ENCODE data around the gene JADE1. TPM values are rescaled to one million over a fixed set of nuclear protein-coding genes. Genes with fewer than 3 reads are reported as not detected.

JADE1 gene
- 10 to 100 TPM; 44.7 to 48.0 (median 48.0) TPM for polyA plus RNA-seq (ENCODE audit: insufficient read length in 3 of 3)

GRCh38 chr4:128809477-128810330, at the start of gene JADE1:
Gene JADE1 (plus strand): TSS chr4:128809700. CDS start chr4:128831759, 22,059 bp downstream.
- peak in 2 of 3 donors; percentile 86 to 90 for DNase-seq (ENCODE audit: low read depth in 3 of 3, low spot score in 2 of 3)

GRCh38 chr4:128766781-128767180, 42.7 kb upstream of the JADE1 start:
- DNase-seq (ENCODE audit: low read depth in 3 of 3, low spot score in 2 of 3), result no peak

DNA sequence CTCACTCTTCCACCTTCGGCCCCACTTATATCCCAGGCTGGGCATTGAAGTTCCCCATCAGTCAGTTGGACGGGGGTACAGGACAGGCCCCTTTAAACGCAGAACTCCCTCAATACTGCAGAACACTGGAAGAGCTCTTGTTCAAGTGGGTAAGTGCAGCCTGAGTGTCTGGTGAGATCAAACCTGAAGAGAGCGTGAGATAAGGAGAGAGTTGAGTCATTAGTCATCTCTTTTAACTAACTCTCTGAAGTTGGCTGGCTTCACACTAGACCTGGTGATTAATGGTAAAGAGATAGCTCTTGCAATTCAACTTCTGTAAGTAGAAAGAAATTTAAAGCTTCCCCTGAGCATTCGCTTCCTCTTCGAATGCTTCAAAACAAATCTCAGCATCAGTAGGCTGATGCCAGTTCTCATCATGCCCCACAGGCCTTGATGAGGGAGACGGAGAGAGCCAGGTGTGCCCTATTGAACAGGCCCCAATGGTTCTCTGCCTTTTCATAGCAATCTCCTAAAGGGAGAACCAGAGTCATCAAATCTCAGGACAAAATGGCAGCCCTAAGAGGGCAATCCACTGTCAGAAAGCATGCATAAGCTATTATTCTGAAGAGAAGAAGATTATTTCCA, 41.0 kb upstream of the JADE1 start:
- DNase-seq (ENCODE audit: low read depth in 3 of 3, low spot score in 2 of 3), result no peak

- DNase-seq (ENCODE audit: low read depth in 3 of 3, low spot score in 2 of 3), result no peak
These were observed 40.5 kb upstream of the JADE1 start for GRCh38 chr4:128769011-128769410.

GRCh38 chr4:128770807-128771206, 38.7 kb upstream of the JADE1 start:
- no peak for DNase-seq (ENCODE audit: low read depth in 3 of 3, low spot score in 2 of 3)

GRCh38 chr4:128775477-128775876, 34.0 kb upstream of the JADE1 start:
- no peak for DNase-seq (ENCODE audit: low read depth in 3 of 3, low spot score in 2 of 3)

DNA sequence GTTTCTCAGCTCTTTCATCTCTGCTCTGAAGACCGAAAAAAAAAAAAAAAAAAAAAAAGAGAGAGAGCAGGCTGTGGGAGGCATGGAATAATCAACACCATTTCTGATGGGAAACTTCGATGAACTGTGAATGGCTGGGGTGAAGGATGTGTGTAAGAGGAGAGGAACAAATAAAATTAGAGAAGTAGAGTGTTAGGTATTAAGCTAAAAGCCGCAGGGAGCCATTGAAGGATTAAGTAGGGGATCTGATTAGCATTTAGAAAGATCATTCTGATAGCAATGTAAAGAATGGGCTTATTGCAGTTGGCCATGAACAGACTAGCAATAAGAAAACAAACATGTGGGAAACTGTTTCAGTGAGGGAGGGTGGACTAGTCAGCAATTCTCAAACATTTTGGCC, 33.6 kb upstream of the JADE1 start:
- no peak for DNase-seq (ENCODE audit: low read depth in 3 of 3, low spot score in 2 of 3)

DNA sequence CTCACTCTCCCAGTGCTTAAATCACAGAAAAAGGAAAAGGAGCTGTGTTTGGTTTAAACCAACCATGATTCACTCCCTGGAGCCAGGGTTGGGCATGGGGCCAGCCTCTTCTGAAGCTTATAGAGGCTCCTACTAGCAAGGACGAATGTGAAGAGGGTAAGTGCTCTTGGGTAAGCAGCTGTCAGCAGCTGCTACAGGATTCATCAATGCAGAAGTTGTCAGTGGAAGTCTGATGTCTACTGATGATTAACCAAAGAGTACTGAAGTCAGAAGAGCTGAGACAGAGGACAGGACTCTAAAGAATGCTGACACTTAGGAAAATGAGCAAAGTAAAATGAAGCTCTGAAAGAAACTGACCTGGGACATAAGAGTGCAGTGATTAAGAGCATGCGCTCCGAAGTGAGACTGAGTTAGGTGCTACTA, 32.7 kb upstream of the JADE1 start:
- DNase-seq (ENCODE audit: low read depth in 3 of 3, low spot score in 2 of 3), result no peak

DNA sequence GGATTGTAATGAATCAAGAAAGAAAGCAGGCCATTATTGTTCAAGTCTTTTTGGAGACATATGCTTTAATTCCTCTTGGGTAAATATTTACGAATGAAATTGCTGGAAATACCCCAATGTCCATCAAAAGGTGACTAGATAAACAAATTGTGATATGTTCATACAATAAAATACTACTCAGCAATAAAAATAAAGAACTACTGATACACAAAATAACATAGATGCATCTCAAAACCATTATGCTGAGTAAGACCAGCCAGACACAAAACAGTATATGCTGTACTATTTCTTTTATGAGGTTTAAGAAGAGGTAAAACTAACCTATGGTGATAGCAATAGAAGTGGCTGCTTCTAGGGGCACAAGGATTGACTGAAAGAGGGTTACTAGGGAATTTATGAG, 28.8 kb upstream of the JADE1 start:
- no peak for DNase-seq (ENCODE audit: low read depth in 3 of 3, low spot score in 2 of 3)

GRCh38 chr4:128782076-128782715, 27.3 kb upstream of the JADE1 start:
- DNase-seq (ENCODE audit: low read depth in 3 of 3, low spot score in 2 of 3), result no peak

DNA sequence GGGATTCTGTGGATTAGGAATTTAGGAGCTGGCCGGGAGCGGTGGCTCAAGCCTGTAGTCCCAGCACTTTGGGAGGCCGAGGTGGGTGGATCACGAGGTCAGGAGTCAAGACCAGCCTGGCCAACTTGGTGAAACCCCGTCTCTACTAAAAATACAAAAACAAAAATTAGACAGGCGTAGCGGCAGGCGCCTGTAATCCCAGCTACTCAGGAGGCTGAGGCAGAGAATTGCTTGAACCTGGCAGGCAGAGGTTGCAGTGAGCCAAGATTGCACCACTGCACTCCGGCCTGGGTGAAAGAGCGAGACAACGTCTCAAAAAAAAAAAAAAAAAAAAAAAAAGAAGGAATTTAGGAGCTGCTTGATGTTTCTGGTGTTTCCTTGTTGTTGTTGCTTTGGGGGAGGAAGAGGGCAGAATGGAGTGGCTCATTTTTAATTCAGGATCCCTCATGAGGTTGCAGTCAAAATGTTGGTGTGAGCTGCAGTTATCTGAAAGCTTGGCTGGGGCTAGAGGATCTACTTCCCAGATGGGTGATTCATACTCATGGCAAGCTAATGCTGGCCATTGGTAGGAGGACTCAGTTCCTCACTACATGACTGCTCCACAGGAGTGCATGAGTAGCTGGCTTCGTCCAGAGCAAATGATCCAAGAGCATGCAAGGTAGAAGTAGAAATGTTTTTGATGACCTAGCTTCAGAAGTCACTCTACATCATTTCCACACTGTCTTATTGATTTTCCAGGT, 26.5 kb upstream of the JADE1 start:
- DNase-seq (ENCODE audit: low read depth in 3 of 3, low spot score in 2 of 3), result no peak

- peak in 2 of 3 donors; percentile 31 to 44 for DNase-seq (ENCODE audit: low read depth in 3 of 3, low spot score in 2 of 3)
These were observed 21.8 kb upstream of the JADE1 start for GRCh38 chr4:128787509-128788311.

GRCh38 chr4:128793859-128794672, 15.4 kb upstream of the JADE1 start:
- DNase-seq (ENCODE audit: low read depth in 3 of 3, low spot score in 2 of 3), result no peak

DNA sequence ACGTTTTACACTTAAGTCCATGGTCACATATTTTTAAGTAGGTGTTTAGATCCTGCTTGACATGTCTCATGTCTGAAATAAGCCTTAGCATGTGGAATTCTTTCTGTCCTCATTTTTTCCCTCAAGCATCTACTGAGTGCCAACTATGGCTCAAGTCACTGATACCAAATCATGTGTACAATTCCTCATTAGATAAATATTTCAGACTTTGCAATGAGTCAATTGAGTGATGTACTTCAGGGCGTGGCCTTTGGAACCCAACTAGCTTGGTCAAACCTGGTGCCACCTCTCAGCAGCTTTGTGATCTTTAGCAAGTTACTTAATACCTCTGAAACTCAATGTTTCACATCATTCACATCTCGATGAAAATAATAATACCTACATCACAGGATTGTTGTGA, 12.6 kb upstream of the JADE1 start:
- no peak for DNase-seq (ENCODE audit: low read depth in 3 of 3, low spot score in 2 of 3)

GRCh38 chr4:128800284-128800683, 9.2 kb upstream of the JADE1 start:
- no peak for DNase-seq (ENCODE audit: low read depth in 3 of 3, low spot score in 2 of 3)

- no peak for DNase-seq (ENCODE audit: low read depth in 3 of 3, low spot score in 2 of 3)
These were observed 8.7 kb upstream of the JADE1 start for GRCh38 chr4:128800701-128801284.

DNA sequence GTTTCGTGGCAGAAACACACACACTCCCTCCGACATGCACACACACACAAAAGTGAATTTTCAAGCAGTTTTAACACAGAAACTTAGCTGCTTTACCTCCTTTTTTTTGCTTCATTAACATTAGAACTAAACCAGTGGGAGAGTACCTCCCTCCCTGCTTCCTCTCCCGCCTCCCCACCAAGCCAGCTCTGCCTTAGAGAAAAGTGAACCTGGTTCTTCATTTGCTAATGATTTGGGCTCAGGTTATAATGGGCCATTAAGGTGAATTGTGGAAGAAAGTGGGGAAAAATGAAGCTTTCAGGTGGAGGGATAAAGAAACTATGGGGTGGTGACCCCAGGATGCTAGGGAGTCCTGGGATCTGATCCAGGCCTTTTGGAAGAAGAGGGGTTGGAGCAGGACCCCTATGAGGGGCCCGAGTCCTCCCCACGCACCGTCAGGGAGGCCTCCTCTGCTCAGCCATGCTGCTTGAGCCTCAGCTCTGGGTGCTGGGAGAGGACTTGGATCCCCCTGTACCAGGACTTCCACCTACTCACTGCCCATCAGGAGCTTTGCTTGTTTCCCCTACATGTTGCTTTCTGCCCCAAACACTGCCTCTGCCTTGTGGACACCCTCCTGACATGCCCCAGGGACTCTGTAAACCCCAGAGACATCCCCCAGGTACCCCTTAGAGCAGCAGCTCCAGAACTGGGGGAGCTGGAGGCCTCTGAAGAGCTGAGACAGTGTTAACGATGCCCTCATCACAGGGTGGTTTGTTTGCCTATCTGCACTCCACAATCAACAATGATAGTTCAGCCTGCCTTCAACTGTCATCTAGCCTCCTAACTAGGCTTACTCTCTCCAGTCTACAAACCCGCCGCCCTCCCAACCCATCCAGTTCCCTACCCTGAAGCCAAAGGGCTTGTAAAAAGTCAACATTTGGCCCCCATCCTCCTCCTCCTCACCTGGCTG, 6.5 kb upstream of the JADE1 start:
- no peak for DNase-seq (ENCODE audit: low read depth in 3 of 3, low spot score in 2 of 3)

- DNase-seq (ENCODE audit: low read depth in 3 of 3, low spot score in 2 of 3), result no peak
These were observed 5.7 kb upstream of the JADE1 start for GRCh38 chr4:128803783-128804182.
